ENCODE measurements around the gene GNB1. TPM values are rescaled to one million over a fixed set of nuclear protein-coding genes. Genes with fewer than 3 reads are reported as not detected.
"Not testable (repeated sequence)": the region's sequence is repeated elsewhere in the genome, so short reads cannot be mapped to it uniquely, and the experiment has no call there.

The GNB1 gene
- total RNA-seq, 2 donors from 2014 or later = 350 to 418 TPM

GRCh38 chr1:1754051-1754815 lies 136.7 kb downstream of the GNB1 start:
- Mint-ChIP-seq H3K36me3 (ENCODE audit: insufficient read depth in 2 of 2) (peaks cover 0 to 2% of the 10 kb centered on the region in 2 donors), H3K9me3 (no peaks in the 10 kb centered on the region), H3K27me3 (ENCODE audit: low read depth) (no peaks in the 10 kb centered on the region), H3K4me3 (no peak overlapping the region), H3K27ac (no peak overlapping the region), H3K4me1 (ENCODE audit: low read depth) (no peaks in the 10 kb centered on the region)
- DNase-seq (no peak), ATAC-seq (replicated peaks in 1 of 2) (no peak)

DNA sequence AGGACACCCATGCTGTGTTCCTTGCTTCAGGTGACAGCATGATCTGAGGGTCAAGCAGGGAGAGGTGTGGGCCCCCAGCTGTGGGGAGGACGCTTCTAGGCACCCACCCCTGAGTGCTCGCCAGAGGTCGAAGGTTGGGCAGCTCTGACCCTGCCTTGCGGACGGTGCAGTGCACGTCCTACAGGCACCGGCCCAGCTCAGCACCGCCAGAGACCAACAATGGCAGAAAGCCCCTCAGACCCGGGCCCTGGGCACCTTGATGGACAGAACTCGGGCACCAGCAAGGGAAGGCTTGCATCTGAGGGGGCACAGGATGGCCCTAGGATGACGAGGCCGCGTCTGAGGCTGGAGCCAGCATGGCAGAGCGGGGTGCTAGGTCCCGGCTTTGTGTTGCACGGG lies 137.3 kb downstream of the GNB1 start:
- no peak overlapping the region for H3K27ac Mint-ChIP-seq
- H3K27me3 Mint-ChIP-seq (ENCODE audit: low read depth) = no peaks in the 10 kb centered on the region
- ATAC-seq (replicated peaks in 1 of 2) = no peak
- H3K4me1 Mint-ChIP-seq (ENCODE audit: low read depth) = no peaks in the 10 kb centered on the region
- no peak for DNase-seq
- no peaks in the 10 kb centered on the region for H3K9me3 Mint-ChIP-seq
- H3K4me3 Mint-ChIP-seq = no peak overlapping the region
- peaks cover 0 to 2% of the 10 kb centered on the region in 2 donors for H3K36me3 Mint-ChIP-seq (ENCODE audit: insufficient read depth in 2 of 2)

GRCh38 chr1:1752636-1753606 lies 138.0 kb downstream of the GNB1 start:
- H3K4me1 Mint-ChIP-seq (ENCODE audit: low read depth) = no peaks in the 10 kb centered on the region
- no peaks in the 10 kb centered on the region for H3K9me3 Mint-ChIP-seq
- H3K27ac Mint-ChIP-seq = no peak overlapping the region
- no peak for DNase-seq
- no peak for ATAC-seq (replicated peaks in 1 of 2)
- no peak overlapping the region for H3K4me3 Mint-ChIP-seq
- peaks cover 0 to 2% of the 10 kb centered on the region in 2 donors for H3K36me3 Mint-ChIP-seq (ENCODE audit: insufficient read depth in 2 of 2)
- H3K27me3 Mint-ChIP-seq (ENCODE audit: low read depth) = no peaks in the 10 kb centered on the region

GRCh38 chr1:1752190-1752589 lies 138.7 kb downstream of the GNB1 start:
- no peak for ATAC-seq (replicated peaks in 1 of 2)
- Mint-ChIP-seq H3K36me3 (ENCODE audit: insufficient read depth in 2 of 2) (peaks cover 0 to 2% of the 10 kb centered on the region in 2 donors), H3K4me1 (ENCODE audit: low read depth) (no peaks in the 10 kb centered on the region)

GRCh38 chr1:1749941-1750340 lies 140.9 kb downstream of the GNB1 start:
- H3K4me1 Mint-ChIP-seq (ENCODE audit: low read depth); H3K36me3 Mint-ChIP-seq (ENCODE audit: insufficient read depth in 2 of 2); H3K9me3 Mint-ChIP-seq; H3K27ac Mint-ChIP-seq; H3K27me3 Mint-ChIP-seq (ENCODE audit: low read depth); DNase-seq; H3K4me3 Mint-ChIP-seq; ATAC-seq (replicated peaks in 1 of 2): not testable (repeated sequence)

More at GRCh38 chr1:1752190-1752589, 138.7 kb downstream of the GNB1 start:
- no peak for DNase-seq
- no peak overlapping the region for H3K4me3 Mint-ChIP-seq
- no peaks in the 10 kb centered on the region for H3K9me3 Mint-ChIP-seq
- H3K27ac Mint-ChIP-seq = no peak overlapping the region
- H3K27me3 Mint-ChIP-seq (ENCODE audit: low read depth) = no peaks in the 10 kb centered on the region

DNA sequence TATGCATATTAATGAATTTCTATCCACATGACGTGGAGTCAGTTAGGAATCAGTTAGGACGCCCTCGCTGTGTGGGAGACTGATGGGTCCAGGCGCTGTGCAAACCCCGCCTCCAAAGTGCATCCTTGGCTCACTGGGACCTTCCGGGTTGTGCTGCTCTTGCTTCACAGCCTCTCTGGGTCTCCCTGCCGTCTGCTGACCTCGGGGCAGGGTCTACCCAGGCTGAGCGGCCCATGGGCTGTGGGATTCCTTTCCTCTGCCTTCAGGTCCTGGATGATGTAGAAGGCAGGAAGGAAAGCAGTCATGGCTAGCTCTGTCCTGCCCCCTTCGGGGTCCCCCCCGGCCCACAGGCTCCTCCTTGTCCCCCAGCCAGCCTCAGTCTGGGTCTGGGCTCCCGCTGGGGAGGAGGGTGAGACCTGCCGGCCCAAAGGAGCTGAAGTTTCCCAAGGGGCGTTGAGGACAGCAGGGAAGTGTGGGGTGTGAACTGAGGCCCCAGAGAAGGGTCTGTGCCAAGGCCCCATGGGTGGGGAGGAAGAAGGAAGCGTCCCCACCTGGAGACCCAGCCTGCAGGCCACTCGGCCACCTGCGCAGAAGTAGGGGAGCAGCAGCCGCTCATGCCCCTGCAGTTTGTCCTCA lies 142.1 kb downstream of the GNB1 start:
- Mint-ChIP-seq H3K4me3 (peak overlapping the region; percentile 44 to 55), H3K4me1 (ENCODE audit: low read depth) (no peaks in the 10 kb centered on the region), H3K27ac (peak overlapping the region; percentile 64), H3K27me3 (ENCODE audit: low read depth) (no peaks in the 10 kb centered on the region), H3K36me3 (ENCODE audit: insufficient read depth in 2 of 2) (peaks cover 0 to 2% of the 10 kb centered on the region in 2 donors), H3K9me3 (no peaks in the 10 kb centered on the region)
- ATAC-seq (replicated peaks in 1 of 2) = no peak
- DNase-seq = no peak

GRCh38 chr1:1746566-1746909 lies 144.3 kb downstream of the GNB1 start:
- not testable (repeated sequence) for DNase-seq; H3K4me1 Mint-ChIP-seq (ENCODE audit: low read depth); H3K9me3 Mint-ChIP-seq; H3K36me3 Mint-ChIP-seq (ENCODE audit: insufficient read depth in 2 of 2); H3K27ac Mint-ChIP-seq; H3K27me3 Mint-ChIP-seq (ENCODE audit: low read depth)
- peak; percentile 86 for ATAC-seq (replicated peaks in 1 of 2)
- peak overlapping the region; percentile 81 to 88 for H3K4me3 Mint-ChIP-seq

DNA sequence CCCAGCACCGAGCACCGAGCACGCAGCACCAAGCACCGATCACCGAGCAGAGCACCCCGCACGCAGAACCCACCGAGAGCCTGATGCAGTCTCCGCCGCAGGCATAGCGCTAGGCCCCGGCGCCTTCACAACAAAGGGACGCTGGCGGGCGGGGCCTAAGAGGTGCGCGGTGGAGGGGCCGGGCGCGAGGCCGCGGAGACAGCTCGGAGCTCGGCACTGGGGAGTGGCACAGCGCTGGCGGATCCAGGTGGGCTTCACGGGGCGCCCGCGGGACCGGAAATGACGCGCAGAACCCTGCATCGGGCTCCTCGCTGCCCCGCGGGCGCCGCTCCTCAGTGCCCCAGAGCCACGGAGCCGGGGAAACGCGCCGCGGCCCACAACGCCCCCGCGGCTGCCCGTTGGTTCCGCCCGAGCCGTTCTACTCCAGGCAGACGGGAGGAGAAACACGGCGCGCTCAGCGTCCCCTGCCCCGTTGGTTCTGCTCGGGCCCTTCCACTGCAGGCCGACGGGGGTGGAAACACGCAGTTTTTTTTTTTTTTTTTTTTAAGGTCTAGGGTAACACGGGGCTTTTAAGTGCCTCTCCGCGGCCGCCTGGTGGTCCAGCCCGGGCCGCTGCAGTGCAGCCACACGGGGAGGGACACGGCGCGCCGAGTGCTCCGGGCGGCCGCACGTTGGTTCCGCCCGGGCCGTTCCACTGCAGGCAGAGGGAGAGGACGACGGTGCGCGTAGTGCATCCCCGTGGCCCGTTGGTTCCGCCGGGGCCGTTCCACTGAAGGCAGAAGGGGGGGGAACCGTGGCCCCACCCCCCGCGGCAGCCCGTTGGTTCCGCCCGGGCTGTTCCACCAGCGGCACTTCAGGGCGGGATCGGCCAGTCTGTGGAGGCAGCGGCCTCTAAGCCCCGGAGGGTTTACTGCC lies 145.0 kb downstream of the GNB1 start:
- not testable (repeated sequence) for H3K9me3 Mint-ChIP-seq; H3K36me3 Mint-ChIP-seq (ENCODE audit: insufficient read depth in 2 of 2); H3K4me1 Mint-ChIP-seq (ENCODE audit: low read depth); H3K27me3 Mint-ChIP-seq (ENCODE audit: low read depth)
- DNase-seq (peak; percentile 85 to 88), ATAC-seq (replicated peaks in 1 of 2) (peak; percentile 74 to 77)
- Mint-ChIP-seq H3K27ac (peak overlapping the region; percentile 68), H3K4me3 (peak overlapping the region; percentile 75 to 79)

GRCh38 chr1:1742529-1742928 lies 148.4 kb downstream of the GNB1 start:
- H3K4me1 Mint-ChIP-seq (ENCODE audit: low read depth); H3K27me3 Mint-ChIP-seq (ENCODE audit: low read depth); H3K4me3 Mint-ChIP-seq; H3K9me3 Mint-ChIP-seq; DNase-seq; H3K36me3 Mint-ChIP-seq (ENCODE audit: insufficient read depth in 2 of 2); ATAC-seq (replicated peaks in 1 of 2); H3K27ac Mint-ChIP-seq: not testable (repeated sequence)

GRCh38 chr1:1741013-1741412 lies 149.9 kb downstream of the GNB1 start:
- H3K4me3 Mint-ChIP-seq; H3K4me1 Mint-ChIP-seq (ENCODE audit: low read depth); H3K9me3 Mint-ChIP-seq; DNase-seq; ATAC-seq (replicated peaks in 1 of 2); H3K36me3 Mint-ChIP-seq (ENCODE audit: insufficient read depth in 2 of 2); H3K27me3 Mint-ChIP-seq (ENCODE audit: low read depth); H3K27ac Mint-ChIP-seq: not testable (repeated sequence)

DNA sequence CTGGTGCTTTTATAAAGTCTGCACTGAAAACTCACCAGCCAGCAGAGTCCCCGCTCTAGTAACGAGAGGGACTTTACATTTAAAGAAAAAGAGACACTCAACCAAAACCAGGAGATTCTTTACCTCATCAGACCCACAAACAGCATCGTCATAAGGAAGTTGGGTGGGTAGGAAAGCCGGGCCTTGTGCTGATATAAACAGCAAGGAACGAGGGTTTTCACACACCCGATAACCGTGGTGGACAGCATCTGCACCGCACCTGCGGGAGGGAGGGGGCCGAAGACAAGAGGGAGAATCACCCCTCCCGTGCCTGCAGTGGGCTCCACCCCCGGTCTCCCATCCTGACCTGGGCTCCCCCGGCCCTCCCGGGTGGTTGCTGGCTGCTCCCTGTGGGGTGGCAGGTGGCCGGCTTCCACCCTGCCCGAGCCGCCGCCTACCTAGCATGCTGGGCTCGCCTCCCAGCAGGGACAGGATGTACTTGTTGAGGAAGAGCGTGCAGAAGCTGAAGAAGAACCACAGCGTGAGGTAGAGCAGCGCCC lies 152.0 kb downstream of the GNB1 start:
- not testable (repeated sequence) for DNase-seq; H3K9me3 Mint-ChIP-seq; H3K4me3 Mint-ChIP-seq; H3K36me3 Mint-ChIP-seq (ENCODE audit: insufficient read depth in 2 of 2); H3K4me1 Mint-ChIP-seq (ENCODE audit: low read depth); H3K27me3 Mint-ChIP-seq (ENCODE audit: low read depth); H3K27ac Mint-ChIP-seq
- ATAC-seq (replicated peaks in 1 of 2) = peak in 1 of 2 donors; percentile 15
